NCI-H1105 treated with DMSO at 0.1 percent for 48 hours (cell line): ENCODE measurements around the gene PARM1.

Experiments used
- DNase-seq: peaks from one replicate; lab custom pipeline; 2025; lab: John Stamatoyannopoulos, UW

The PARM1 gene

GRCh38 chr4:75081561-75081960 is 148.6 kb downstream of the PARM1 start:
- no peak for DNase-seq

GRCh38 chr4:75087416-75087815 is 154.5 kb downstream of the PARM1 start:
- no peak for DNase-seq

GRCh38 chr4:75087865-75088264 is 154.9 kb downstream of the PARM1 start:
- no peak for DNase-seq

GRCh38 chr4:75089206-75089605 is 156.3 kb downstream of the PARM1 start:
- no peak for DNase-seq

- no peak for DNase-seq
These were observed 166.4 kb downstream of the PARM1 start for GRCh38 chr4:75099321-75099720.
